GM19025 (cell line): ENCODE data around the gene KCNIP3.

Source experiments
- ATAC-seq: cut with Tn5 transposase; IDR thresholded peaks from one replicate; pipeline ENCODE4 v1.9.1; 2021; ENCODE audit warnings: mild to moderate bottlenecking, low read depth, moderate library complexity; ENCODE audit not compliant: unreplicated experiment

KCNIP3 gene

GRCh38 chr2:95380731-95381130, 83.6 kb downstream of the KCNIP3 start:
- ATAC-seq: no peak

DNA sequence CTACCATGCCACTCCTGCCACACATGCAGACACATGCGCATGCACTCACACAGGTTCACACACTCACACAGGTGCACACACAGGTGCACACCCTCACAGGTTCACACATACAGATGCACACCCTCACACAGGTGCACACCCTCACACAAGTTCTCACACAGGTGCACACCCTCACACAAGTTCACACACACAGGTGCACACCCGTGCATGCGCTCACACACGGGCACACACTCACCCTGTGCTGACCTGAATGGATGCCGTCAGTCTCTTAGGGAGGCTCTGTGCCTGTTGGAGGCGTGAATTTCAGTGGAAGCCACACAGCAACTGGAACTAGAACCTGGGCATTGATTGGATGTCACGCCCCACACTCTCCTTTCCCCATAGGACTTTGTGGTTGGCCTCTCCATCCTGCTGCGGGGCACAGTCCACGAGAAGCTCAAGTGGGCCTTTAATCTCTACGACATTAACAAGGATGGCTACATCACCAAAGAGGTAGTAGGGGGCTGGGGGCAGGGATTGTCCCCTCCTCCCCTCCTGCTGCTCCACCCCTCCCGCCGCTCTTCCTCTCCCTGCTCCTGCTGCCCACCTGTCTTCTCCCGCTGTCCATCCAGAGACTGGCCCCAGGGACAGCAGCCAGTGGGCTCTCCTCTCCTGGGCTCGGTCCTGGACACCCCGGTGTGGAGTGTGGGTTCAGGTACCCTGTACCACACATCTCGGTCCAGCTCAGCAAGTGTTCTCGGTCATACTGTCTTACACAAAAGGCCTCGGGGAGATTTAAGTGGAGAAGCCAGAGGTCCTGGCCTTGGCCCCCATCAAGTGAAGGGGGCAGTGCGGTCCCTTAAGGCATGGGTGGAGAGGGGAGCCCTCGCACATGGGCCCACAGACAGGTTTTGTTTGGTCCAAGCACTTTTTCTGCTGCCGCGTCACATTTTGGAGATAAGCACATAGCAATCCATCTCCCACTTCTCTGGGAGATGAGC, 84.4 kb downstream of the KCNIP3 start:
- no peak for ATAC-seq

- no peak for ATAC-seq
Measured at GRCh38 chr2:95382192-95382591, 85.0 kb downstream of the KCNIP3 start.

DNA sequence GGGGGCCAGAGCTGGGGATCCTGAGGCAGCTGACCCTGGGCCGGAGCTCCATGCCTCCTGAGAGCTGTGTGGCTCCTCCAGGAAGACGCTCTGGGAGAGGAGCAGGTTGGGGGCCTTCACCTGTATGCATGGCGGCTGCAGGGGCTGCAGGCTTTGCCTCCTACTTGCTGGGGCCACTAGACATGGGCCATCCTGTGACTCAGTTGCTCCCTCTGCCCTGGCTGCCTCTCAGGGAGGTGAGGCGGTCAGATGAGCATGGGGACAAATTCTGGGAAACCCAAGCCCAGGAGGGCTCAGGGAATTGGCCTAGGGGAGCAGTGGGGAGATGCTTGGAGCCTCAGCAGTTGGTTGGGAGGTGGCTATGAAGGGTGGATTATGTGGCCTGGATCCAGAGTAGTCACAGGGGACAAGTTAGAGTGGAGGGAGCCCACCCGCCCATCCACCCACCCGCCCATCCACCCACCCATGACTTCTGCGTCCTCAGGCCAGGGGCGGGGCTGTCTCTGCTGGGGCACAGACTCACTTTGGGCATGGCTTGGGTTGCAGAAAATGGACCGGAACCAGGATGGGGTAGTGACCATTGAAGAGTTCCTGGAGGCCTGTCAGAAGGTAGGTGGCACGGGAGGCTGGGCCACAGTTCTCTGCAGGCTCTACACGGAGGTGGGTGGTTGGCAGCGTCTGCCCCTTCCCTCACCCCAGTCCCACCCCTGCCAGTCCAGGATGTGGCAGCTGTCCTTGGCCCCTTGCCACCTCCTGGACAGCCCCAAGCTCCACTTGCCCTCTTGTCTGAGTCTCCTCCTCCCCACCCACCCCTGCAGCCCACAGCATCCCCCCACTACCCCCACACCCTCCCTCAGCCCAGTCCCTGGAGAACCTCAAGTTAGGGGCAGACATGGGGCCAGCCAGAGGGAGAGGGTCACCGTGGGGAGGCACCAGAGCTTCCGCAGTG, 85.8 kb downstream of the KCNIP3 start:
- no peak for ATAC-seq

GRCh38 chr2:95383635-95384027, 86.5 kb downstream of the KCNIP3 start:
- no peak for ATAC-seq

GRCh38 chr2:95384854-95385569, 87.9 kb downstream of the KCNIP3 start:
- ATAC-seq: no peak

- no peak for ATAC-seq
Measured at GRCh38 chr2:95385570-95385984, 88.4 kb downstream of the KCNIP3 start.

GRCh38 chr2:95386031-95386430, 88.9 kb downstream of the KCNIP3 start:
- no peak for ATAC-seq

DNA sequence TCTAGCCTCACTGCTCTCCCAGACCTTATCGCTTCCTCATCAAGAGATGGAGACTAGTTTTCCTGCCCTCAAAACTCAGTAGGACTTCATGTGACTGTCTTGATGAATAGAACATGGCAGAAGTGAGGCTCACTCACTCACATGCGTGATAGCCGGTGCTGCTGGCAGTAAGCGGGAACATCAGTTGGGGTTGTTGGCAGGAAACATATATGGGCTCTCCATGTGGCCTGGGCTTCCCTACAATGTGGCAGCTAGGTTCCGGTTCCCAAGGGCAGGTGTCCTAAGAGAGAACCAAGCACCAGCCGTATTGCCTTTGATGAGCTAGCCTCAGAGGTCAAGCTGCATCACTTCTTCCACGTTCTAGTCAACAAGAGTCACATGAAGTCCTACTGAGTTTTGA, 90.2 kb downstream of the KCNIP3 start:
- ATAC-seq: no peak

DNA sequence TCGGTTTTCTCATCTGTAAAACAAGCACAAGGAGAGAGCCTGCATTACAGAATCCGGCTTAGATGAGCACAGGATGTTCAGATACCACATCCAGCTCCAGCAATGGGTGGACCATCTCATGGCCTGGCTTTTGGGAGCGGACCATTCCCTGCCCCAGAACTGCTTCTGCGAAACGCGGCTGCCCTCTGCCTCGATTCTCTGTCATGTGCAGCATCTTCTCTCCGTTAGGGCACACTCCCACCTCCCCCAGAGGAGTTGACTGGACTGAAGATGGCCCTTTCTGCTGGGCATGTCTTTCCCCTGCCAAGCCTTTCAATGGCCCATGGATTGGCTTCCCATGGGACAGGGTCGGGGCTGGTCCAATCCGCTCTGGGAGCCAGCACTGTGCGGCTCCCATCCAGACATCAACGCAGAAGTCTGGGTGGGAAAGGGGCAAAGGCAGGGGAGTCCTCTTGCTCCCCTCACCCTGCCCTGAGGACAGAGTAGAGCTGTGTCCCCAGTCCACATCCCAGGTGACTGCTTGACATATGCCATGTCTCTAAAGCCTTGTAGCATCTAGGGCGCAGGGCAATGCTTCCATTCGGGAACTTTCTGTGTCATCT, 91.0 kb downstream of the KCNIP3 start:
- ATAC-seq: no peak

- no peak for ATAC-seq
Measured at GRCh38 chr2:95388856-95389244, 91.7 kb downstream of the KCNIP3 start.

DNA sequence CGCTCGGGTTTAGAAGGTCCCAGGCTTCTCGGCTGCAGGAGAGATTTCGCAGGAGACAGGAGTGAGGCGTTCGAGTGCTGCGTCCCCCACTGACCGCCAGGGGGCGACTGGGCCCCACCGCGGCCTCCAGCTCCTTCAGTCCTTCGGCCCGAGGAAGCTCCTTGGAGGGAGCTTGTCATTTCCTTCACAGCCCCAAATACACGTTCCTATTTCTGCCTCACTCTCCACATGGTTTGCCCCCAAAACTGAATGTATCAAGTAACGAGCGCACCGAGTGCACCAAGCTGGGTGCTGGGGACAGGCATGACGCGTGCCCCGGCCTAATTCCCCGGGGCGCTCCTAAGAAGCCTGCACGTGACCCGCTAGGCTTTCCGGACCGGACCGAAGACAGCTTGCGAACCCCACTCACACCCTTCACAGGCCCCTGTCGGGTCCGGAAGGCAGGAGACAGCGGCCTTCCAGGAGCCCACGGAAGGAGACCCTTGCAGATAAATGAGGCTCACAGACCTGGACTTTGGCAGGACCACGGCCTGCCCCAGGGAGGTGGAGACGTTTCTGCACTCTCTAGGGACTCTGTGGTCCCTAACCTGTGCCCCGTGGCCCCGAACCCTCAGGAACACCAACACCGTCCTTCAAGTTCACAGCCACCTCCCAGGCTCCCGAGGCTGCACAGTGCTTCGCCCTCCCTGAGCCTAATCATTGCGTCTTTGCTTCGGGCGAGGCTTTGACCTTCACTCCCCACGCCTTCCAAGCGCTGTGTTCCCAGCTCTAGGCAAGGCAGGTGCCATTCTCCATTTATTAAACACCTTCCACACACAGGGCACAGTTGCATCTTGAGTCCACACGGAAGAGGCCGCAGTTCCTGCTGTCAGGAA, 92.3 kb downstream of the KCNIP3 start:
- ATAC-seq: peak; percentile 66

- ATAC-seq: no peak
Measured at GRCh38 chr2:95390272-95390880, 93.2 kb downstream of the KCNIP3 start.

DNA sequence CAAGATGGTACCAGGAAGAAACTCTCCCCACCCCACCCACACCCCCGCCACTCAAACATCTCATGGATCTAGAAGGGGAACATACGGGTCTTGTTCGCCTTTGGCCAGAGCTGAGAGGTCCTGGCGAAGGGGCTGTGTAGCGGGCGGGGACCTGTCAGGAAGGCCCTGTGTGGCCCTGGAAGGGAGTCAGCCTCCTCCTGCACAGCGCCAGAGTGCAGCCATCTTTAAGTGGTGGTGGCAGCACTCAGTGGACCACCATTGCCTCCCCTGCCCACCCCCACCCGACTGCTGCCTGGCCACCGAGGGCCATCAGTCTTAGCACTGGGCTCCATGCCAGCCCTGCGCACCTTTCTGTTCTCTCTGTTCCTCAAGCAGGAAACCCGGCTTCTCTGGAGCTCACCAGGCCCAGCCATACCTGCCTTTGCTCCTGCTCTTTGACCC, 93.8 kb downstream of the KCNIP3 start:
- ATAC-seq: no peak

DNA sequence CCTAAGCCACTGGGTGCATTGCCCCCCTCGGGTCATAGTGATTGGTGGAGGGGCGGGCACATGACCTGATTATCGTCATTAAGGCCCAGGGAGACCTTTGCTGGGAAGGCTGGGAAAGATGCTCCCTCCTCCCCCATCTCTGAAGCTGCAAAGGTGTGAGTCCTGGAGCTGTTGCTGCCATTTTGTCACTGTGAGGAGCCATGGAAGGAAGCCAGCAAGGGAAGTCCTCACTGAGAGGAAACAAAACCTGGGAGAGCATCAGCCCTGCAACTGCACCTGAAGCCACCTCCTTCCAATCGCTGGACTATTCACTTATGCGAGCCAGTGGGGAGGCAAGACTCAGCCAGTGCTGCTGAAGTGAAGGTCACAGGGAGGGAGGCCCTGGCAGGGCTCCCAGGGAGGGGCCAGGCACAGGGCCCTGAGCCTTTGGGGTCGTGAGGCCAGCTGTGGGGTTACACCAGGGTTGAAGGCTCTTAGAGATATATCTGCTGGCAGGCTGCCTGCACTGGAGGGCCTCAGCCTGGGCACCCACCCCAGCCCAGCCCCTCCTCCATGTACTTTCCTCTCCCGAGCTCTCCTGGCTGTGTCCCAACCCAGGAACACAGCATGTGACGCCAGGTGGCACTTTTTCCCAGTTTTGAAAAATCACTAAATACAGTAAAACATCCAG, 94.6 kb downstream of the KCNIP3 start:
- ATAC-seq: no peak

DNA sequence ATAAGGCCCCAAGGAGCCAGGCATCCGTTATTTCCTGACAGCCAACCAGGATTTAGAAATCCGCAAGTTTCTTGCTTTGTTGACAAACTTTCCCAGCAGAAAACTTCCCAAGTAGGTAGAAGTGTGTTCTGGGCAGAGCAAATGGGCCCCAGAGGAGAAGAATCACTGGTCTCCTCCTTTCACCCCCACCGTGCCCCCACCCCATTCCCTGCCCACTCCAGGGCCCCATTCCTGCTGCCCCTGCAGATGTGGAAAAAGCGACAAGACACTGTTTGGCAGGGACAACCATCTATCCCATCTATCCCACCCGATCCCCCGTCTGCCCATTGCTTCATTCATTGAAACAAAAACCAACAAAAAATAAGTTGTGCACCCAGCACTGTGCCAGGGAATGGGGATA, 95.2 kb downstream of the KCNIP3 start:
- no peak for ATAC-seq

GRCh38 chr2:95392730-95393455, 95.7 kb downstream of the KCNIP3 start:
- no peak for ATAC-seq

- no peak for ATAC-seq
Measured at GRCh38 chr2:95393901-95394300, 96.8 kb downstream of the KCNIP3 start.
